ENCODE measurements around the gene SPINT1. TPM values are rescaled to one million over a fixed set of nuclear protein-coding genes. Genes with fewer than 3 reads are reported as not detected.
A peak's percentile ranks its signal among the peaks of the same experiment; 100 is the strongest.
"Not testable (repeated sequence)": the region's sequence is repeated elsewhere in the genome, so short reads cannot be mapped to it uniquely, and the experiment has no call there.

SPINT1 gene
- total and polyA plus RNA-seq, 2 donors (not counting 1 experiment from before 2014, with no cell fraction given), result 14.4 to 21.3 TPM

DNA sequence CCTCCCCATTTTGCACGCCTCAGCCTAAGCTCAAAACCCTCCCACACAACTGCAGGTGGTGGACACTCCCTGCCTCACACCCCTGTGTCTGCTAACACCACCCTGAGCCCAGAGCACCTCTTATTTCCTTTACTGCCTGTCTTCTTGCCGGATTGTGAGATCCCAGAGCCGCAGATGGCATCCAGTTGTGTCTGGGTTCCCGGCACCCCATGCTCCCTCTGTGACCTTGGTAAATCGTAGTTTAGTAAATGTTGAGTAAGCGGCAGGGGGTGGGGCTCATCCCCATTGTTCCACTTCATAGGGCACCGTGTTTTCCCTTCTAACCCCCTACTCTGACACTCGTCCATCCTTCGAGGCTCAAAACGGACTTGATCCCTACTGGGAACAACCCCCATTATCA is 14.9 kb downstream of the SPINT1 start:
- H3K27ac Mint-ChIP-seq, result no peak overlapping the region
- Histone ChIP-seq H3K9me3 (ENCODE audit: control extremely low read depth in 1 of 3, control insufficient read depth in 2 of 3, insufficient read depth in 1 of 3, low read length in 2 of 3) (no peaks in the 10 kb centered on the region), H3K36me3 (replicated peaks in 1 of 2; ENCODE audit: control extremely low read depth in 1 of 2, control insufficient read depth in 1 of 2, extremely low read depth in 1 of 2, insufficient read depth in 2 of 2, low read length in 1 of 2) (no peaks in the 10 kb centered on the region), H3K9ac (ENCODE audit: low read length) (no peak overlapping the region), H3K27me3 (replicated peaks in 1 of 4; ENCODE audit: control extremely low read depth in 1 of 4, control insufficient read depth in 3 of 4, insufficient read depth in 4 of 4, low read length in 3 of 4) (no peaks in the 10 kb centered on the region), H2AFZ (ENCODE audit: insufficient read depth, low read depth, low read length, poor library complexity, severe bottlenecking) (no peak overlapping the region), H3K27ac (ENCODE audit: low read length in 2 of 2) (no peak overlapping the region), H3K4me1 (ENCODE audit: control insufficient read depth in 2 of 2, insufficient read depth in 2 of 2, low read length in 2 of 2) (peaks cover 0 to 10% of the 10 kb centered on the region in 2 donors), H3K4me3 (ENCODE audit: control extremely low read depth in 1 of 5, extremely low read depth in 1 of 5, insufficient read depth in 1 of 5, low read depth in 2 of 5, low read length in 4 of 5) (no peak overlapping the region), H3K4me2 (replicated peaks; ENCODE audit: low read depth, low read length, poor library complexity, severe bottlenecking) (no peak overlapping the region), H4K20me1 (ENCODE audit: control insufficient read depth, insufficient read depth, low read length, poor library complexity, severe bottlenecking) (no peaks in the 10 kb centered on the region), H3K79me2 (ENCODE audit: control insufficient read depth, insufficient read depth, low read length) (no peaks in the 10 kb centered on the region)
- 69% methylated on average over 5 of the region's 10 CpGs for WGBS (ENCODE audit: insufficient coverage)
- intact Hi-C loops (cut with micrococcal nuclease), result loop anchor here (5.0 kb wide), 1 partner anchor 164 kb away; no protein-coding TSS in a partner anchor
- peaks cover 12% of the 10 kb centered on the region for H3K4me1 Mint-ChIP-seq
- H3K27me3 Mint-ChIP-seq, result no peaks in the 10 kb centered on the region
- no peak for ATAC-seq (ENCODE audit: low read depth)
- no peaks in the 10 kb centered on the region for H3K9me3 Mint-ChIP-seq (ENCODE audit: insufficient read depth)
- TF ChIP-seq CTCF (IDR thresholded peaks at IDR 0.05), result no peak
- TF ChIP-seq EZH2 (IDR thresholded peaks at IDR 0.05; ENCODE audit: borderline replicate concordance, insufficient read depth, low read depth, low read length, poor library complexity, severe bottlenecking), result no peak
- H3K4me3 Mint-ChIP-seq, result no peak overlapping the region
- POLR2A ChIA-PET, result interaction anchor here (0.6 to 2.9 kb wide), 5 partner anchors 34 to 362 kb away, joined by 3 to 9 read pairs (median 5); partner anchors contain the start of genes GCHFR and VPS18
- CTCF ChIA-PET, result interaction anchor here (0.6 to 7.3 kb wide), 28 partner anchors 10 to 573 kb away, joined by 3 to 189 read pairs (median 4); partner anchors contain the start of genes RAD51 and SPINT1
- DNase-seq, result no peak

DNA sequence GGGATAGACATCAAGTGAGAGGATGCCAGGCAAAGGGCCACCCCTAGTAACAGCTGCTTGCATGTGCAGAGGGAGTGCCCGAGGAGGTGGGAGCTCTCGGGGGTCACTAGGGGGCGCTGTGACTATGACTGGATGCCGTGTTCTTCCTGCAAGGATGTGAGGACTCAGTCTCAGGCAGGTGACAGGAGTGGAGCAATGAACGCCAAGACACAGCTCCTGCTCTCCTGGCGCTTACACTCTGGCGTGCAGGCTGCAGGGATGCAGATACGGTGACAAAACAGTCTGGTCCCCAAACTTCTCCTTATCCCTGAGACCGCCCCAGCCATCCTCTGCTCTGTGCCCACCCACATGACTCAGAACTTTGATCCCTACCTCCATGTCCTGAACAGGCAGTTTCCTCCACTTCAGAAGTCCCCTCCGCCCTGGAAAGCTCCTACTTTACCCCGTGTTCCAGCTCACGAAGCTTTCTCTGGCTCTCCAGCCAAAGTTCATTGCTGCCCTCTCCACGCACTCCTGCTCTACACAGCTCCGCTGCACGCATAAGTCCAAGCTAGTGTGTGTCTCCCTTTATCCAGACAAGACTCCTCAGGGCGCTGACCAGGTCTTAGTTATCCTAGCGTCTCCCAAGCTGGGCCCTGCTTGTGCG is 15.5 kb downstream of the SPINT1 start:
- Histone ChIP-seq H3K27ac (ENCODE audit: low read length in 2 of 2) (no peak overlapping the region), H3K9ac (ENCODE audit: low read length) (no peak overlapping the region), H3K4me2 (replicated peaks; ENCODE audit: low read depth, low read length, poor library complexity, severe bottlenecking) (no peak overlapping the region), H3K4me3 (ENCODE audit: control extremely low read depth in 1 of 5, extremely low read depth in 1 of 5, insufficient read depth in 1 of 5, low read depth in 2 of 5, low read length in 4 of 5) (no peak overlapping the region), H3K79me2 (ENCODE audit: control insufficient read depth, insufficient read depth, low read length) (no peaks in the 10 kb centered on the region), H3K4me1 (ENCODE audit: control insufficient read depth in 2 of 2, insufficient read depth in 2 of 2, low read length in 2 of 2) (peaks cover 0 to 10% of the 10 kb centered on the region in 2 donors), H3K9me3 (ENCODE audit: control extremely low read depth in 1 of 3, control insufficient read depth in 2 of 3, insufficient read depth in 1 of 3, low read length in 2 of 3) (no peaks in the 10 kb centered on the region), H4K20me1 (ENCODE audit: control insufficient read depth, insufficient read depth, low read length, poor library complexity, severe bottlenecking) (no peaks in the 10 kb centered on the region), H2AFZ (ENCODE audit: insufficient read depth, low read depth, low read length, poor library complexity, severe bottlenecking) (no peak overlapping the region), H3K36me3 (replicated peaks in 1 of 2; ENCODE audit: control extremely low read depth in 1 of 2, control insufficient read depth in 1 of 2, extremely low read depth in 1 of 2, insufficient read depth in 2 of 2, low read length in 1 of 2) (no peaks in the 10 kb centered on the region), H3K27me3 (replicated peaks in 1 of 4; ENCODE audit: control extremely low read depth in 1 of 4, control insufficient read depth in 3 of 4, insufficient read depth in 4 of 4, low read length in 3 of 4) (peaks cover 0 to 3% (median under 1%) of the 10 kb centered on the region in 4 experiments)
- WGBS (ENCODE audit: insufficient coverage), result 46% methylated on average over 17 of the region's 18 CpGs
- intact Hi-C loops (cut with micrococcal nuclease), result loop anchor here (5.0 kb wide), 1 partner anchor 163 kb away; no protein-coding TSS in a partner anchor
- CTCF ChIA-PET, result interaction anchor here (0.7 to 7.3 kb wide), 18 partner anchors 11 to 432 kb away, joined by 3 to 189 read pairs (median 6); partner anchors contain the start of genes RAD51 and SPINT1
- DNase-seq (peak; percentile 83), ATAC-seq (ENCODE audit: low read depth) (peak; percentile 62)
- H3K4me1 Mint-ChIP-seq, result peaks cover 12% of the 10 kb centered on the region
- H3K27ac Mint-ChIP-seq, result peak overlapping the region; percentile 41
- TF ChIP-seq CTCF (IDR thresholded peaks at IDR 0.05) (peak; percentile 84), EZH2 (IDR thresholded peaks at IDR 0.05; ENCODE audit: borderline replicate concordance, insufficient read depth, low read depth, low read length, poor library complexity, severe bottlenecking) (no peak)
- POLR2A ChIA-PET, result interaction anchor here (0.8 to 2.9 kb wide), 2 partner anchors 33 to 35 kb away, joined by 3 to 9 read pairs; partner anchors contain the start of gene VPS18
- H3K9me3 Mint-ChIP-seq (ENCODE audit: insufficient read depth), result no peaks in the 10 kb centered on the region
- H3K27me3 Mint-ChIP-seq, result no peaks in the 10 kb centered on the region
- no peak overlapping the region for H3K4me3 Mint-ChIP-seq

GRCh38 chr15:40861147-40861546 is 17.3 kb downstream of the SPINT1 start:
- H3K9me3 Mint-ChIP-seq (ENCODE audit: insufficient read depth); POLR2A ChIA-PET; intact Hi-C loops (cut with micrococcal nuclease); H3K79me2 ChIP-seq (ENCODE audit: control insufficient read depth, insufficient read depth, low read length); H3K36me3 ChIP-seq (replicated peaks in 1 of 2; ENCODE audit: control extremely low read depth in 1 of 2, control insufficient read depth in 1 of 2, extremely low read depth in 1 of 2, insufficient read depth in 2 of 2, low read length in 1 of 2); DNase-seq; H3K27me3 Mint-ChIP-seq; H3K9ac ChIP-seq (ENCODE audit: low read length); H2AFZ ChIP-seq (ENCODE audit: insufficient read depth, low read depth, low read length, poor library complexity, severe bottlenecking); H3K4me1 ChIP-seq (ENCODE audit: control insufficient read depth in 2 of 2, insufficient read depth in 2 of 2, low read length in 2 of 2); H3K27ac ChIP-seq (ENCODE audit: low read length in 2 of 2); H3K27me3 ChIP-seq (replicated peaks in 1 of 4; ENCODE audit: control extremely low read depth in 1 of 4, control insufficient read depth in 3 of 4, insufficient read depth in 4 of 4, low read length in 3 of 4); H3K27ac Mint-ChIP-seq; H4K20me1 ChIP-seq (ENCODE audit: control insufficient read depth, insufficient read depth, low read length, poor library complexity, severe bottlenecking); ATAC-seq (ENCODE audit: low read depth); H3K9me3 ChIP-seq (ENCODE audit: control extremely low read depth in 1 of 3, control insufficient read depth in 2 of 3, insufficient read depth in 1 of 3, low read length in 2 of 3); H3K4me2 ChIP-seq (replicated peaks; ENCODE audit: low read depth, low read length, poor library complexity, severe bottlenecking); H3K4me3 ChIP-seq (ENCODE audit: control extremely low read depth in 1 of 5, extremely low read depth in 1 of 5, insufficient read depth in 1 of 5, low read depth in 2 of 5, low read length in 4 of 5); H3K4me3 Mint-ChIP-seq: not testable (repeated sequence)
- WGBS (ENCODE audit: insufficient coverage), result 80% methylated on average over 2 of the region's 4 CpGs
- H3K4me1 Mint-ChIP-seq, result peaks cover 12% of the 10 kb centered on the region
- CTCF ChIA-PET, result interaction anchor here (0.6 to 7.3 kb wide), 6 partner anchors 29 to 515 kb away, joined by 3 to 189 read pairs (median 4); no protein-coding TSS in a partner anchor
